NCI-H446 treated with DMSO at 0.1 percent for 48 hours (cell line): ENCODE data around the gene COG6.

Experiments used
- DNase-seq: peaks from one replicate; lab custom pipeline; 2025; lab: John Stamatoyannopoulos, UW

COG6 gene

DNA sequence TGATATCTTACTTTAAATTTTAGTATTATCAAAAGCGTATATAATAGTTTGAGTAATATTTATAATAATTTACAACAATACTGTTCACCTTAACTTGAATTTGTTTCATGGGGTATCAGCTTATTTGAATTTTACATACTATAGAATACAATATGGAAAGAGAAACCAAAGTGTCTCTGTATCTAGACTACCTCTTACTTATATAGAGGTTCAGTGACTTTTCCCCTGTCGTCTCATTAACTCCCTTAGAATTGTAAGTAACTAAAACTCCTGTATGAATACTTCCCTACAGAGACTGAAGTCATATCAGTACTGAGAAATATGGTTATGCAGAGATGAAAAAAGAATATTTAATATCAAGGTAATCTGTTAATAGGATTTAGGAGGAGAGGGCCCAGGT is 26.8 kb downstream of the COG6 start:
- no peak for DNase-seq

DNA sequence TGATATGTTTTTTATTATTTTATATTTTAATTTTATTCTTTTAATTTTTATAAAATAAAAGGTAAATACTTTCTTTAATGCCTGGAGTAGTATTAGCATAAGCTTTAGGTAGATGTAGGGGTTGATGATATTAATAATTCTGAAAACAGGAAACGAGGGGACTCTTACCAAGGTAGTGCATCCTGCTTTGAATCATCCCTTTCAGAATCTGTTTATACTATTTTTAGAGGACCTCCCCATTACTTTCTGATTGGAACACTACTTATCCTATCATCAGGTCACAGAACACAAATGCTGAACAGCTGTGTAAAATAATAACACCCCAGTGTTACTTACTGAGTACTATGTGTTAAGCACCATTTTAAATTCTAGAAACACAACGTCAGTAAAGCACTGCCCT is 27.3 kb downstream of the COG6 start:
- no peak for DNase-seq

DNA sequence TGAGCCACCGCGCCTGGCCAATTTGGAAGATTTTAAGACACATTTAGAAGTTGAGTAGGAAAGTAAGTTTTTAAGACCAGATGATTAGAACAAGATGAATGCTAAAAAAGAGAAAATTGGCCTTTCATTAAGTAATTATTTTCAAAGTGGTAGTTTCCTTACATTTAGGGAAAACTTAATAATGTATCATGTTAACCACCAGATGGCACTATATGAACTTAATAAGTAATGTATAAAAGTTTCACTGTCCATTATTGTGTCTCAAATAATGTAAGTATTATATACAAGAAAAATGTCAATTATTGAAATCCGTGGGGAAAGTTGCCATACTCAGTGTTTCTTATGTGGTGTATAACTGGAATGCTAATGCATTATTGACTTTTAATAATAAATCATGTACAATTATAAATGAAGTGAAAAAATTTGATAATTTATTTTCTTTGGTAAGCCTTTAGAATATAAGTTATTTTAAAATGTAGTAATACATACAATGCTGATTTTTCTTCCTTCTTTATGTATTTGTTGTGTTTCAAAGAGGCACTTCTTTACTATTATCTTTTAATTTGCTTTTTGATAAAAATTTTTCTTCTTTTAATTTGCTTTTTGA is 29.2 kb downstream of the COG6 start:
- peak; percentile 62 for DNase-seq

GRCh38 chr13:39685652-39686051 is 30.2 kb downstream of the COG6 start:
- no peak for DNase-seq

DNA sequence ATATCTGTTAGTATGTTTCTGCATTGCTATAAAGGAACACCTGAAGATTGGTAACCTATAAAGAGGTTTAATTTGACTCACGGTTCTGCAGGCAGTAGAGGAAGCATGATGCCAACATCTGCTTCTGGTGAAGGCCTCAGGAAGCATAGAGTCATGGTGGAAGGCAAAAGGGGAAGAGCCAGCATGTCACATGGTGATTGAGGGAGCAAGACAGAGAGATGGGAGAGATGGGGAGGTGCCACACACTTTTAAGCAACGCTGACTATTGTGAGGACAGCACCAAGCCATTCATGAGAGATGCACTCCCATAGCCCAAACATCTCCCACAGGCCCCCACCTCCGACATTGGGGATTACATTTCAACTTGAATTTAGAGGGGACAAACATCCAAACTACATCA is 32.8 kb downstream of the COG6 start:
- DNase-seq: no peak

GRCh38 chr13:39688699-39689405 is 33.4 kb downstream of the COG6 start:
- DNase-seq: no peak

DNA sequence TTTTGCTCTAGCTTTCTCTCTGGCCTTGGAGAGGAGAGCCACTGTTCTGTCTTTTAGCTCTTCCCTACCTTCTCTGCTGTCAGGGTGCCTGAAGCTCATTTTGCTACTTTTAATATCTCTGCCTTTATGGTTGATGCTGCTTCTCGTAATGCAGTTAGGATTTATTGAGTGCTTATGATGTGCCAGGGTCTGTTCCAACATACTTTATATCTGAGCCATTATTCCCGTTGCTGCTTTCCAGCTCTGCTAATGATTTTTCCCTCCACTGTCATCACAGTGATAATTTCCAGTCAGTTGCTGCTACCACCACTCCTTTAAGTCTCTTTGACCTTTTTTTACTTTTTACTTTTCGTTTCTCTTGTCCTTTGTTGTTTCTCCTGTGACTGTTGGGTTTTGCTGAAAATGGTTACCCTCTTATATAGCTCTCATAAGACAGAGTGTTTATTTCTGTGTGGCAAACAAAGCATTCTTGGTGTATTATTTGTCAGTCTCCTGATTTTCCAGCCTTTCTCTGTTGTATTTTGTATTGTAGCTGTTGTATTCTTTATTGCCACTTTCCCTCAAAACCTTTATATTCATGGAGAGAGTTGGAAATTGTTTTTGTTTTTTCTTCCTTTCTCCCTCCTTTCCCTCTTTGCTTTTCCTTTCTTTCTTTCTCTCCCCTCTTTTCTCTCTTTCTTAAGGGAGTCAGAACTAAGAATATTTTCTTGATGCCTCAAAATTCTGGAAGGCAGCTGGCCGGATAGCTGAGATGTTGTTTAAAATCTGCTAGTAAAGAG is 37.4 kb downstream of the COG6 start:
- DNase-seq: no peak

DNA sequence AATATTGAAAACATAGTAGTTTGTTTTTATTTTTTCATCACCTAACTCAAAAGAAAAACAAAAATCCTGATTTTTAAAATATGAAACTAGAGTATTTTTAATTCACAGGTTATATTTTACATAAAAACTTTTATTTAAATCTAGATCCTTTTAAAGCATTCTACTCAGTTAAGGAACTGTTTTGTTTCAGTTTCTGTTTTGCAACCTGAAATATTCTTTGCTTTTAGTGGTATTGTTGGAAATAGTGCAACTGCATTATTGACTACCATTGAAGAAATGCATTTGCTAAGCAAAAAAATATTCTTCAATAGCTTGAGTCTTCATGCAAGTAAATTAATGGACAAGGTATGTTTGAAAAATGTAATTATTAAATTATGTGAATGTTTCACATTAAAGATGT is 43.8 kb downstream of the COG6 start:
- no peak for DNase-seq

- DNase-seq: no peak
Observed at GRCh38 chr13:39712626-39713025, 57.2 kb downstream of the COG6 start.

DNA sequence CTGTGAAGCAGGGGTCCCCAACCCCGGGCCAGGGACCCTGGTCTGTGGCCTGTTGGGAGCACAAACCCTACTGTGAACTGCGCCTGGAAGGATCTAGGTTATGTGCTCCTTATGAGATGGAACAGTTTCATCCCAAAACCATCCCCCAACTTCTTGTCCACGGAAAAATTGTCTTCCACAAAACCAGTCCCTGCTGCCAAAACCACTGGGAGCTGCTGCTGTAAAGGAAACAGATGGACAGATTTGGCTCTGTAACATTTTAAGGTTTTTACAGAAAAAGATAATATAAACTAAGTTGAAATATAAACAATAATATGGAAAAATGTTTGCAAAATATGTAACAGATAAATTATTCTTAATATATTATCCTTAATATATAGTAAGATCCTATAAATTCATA is 73.7 kb downstream of the COG6 start:
- DNase-seq: peak; percentile 23

GRCh38 chr13:39734952-39735351 is 79.5 kb downstream of the COG6 start:
- DNase-seq: no peak

DNA sequence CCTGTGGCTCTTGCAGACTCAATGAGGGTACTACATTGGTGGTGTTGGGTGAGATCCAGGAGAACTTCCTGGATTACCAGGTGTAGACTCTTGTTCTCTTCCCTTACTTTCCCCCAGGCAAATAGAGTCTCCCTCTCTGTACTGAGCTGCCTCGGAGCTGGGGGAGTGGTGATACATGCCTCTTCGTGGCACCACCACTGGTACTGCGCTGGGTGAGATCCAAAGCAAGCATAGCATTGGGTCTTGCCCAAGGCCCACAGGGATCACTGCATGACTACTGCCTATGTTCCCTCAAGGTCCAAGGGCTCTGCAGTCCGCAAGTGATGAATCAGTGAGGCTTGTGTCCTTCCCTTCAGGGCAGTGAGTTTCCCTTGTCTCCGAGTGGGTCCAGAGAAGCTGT is 81.6 kb downstream of the COG6 start:
- DNase-seq: no peak

GRCh38 chr13:39740761-39741160 is 85.3 kb downstream of the COG6 start:
- no peak for DNase-seq

DNA sequence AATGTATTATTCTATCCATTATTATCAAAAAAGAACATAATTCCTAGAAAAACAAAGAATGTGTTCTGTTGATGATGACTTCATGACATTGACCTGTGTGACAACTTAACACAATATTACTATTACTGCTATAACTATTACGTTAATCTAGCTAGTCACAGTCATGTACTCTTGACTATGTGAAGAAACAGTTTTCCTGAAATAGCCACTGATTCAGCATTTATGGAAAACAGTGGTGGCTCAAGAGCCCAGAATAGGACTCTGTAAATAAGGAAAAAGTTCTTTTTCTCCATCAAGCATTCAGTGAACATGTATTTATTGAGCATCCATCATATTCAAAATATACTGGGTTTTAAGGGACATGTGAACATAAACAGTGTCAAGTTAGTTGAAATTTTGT is 93.5 kb downstream of the COG6 start:
- DNase-seq: no peak

DNA sequence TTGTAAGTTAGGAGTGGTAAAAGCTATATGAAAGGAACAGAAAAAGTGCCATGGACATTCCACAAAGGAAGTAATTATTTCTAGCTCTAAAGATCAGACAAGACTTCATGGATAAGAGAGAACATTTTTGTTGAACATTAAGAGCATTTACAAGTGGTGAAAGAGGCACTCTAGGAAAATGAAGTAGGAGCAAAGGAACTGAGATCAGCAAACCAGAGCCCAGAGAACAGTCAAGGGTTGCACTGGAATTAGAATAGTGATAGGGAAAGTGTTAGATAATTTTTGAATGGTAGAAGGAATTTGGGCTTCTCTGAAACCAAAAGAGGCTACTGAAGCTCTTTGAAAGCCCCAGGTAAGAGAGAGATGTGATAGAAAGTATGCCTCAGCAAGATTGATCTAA is 94.1 kb downstream of the COG6 start:
- no peak for DNase-seq

DNA sequence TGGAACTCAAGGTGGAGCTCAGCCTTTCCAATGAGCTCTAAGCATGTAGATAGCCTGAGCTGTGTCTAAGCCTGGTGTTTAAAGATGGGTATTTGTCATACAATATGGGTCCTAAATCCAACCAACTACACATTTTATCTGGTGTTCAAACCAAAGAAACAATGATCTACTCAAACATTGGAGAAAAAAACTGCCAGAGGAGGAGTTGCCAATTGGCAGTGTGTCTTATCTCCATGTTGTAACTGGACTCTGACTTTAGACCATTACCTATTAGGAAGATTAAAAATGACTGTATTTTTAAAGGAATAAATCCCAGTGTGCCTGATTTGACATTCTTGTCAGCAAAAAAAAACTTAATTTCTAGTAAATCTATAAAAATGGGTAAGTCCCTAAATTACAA is 96.3 kb downstream of the COG6 start:
- DNase-seq: no peak

GRCh38 chr13:39760521-39760920 is 105.1 kb downstream of the COG6 start:
- no peak for DNase-seq

GRCh38 chr13:39765801-39766463 is 110.5 kb downstream of the COG6 start:
- peak; percentile 100 for DNase-seq

DNA sequence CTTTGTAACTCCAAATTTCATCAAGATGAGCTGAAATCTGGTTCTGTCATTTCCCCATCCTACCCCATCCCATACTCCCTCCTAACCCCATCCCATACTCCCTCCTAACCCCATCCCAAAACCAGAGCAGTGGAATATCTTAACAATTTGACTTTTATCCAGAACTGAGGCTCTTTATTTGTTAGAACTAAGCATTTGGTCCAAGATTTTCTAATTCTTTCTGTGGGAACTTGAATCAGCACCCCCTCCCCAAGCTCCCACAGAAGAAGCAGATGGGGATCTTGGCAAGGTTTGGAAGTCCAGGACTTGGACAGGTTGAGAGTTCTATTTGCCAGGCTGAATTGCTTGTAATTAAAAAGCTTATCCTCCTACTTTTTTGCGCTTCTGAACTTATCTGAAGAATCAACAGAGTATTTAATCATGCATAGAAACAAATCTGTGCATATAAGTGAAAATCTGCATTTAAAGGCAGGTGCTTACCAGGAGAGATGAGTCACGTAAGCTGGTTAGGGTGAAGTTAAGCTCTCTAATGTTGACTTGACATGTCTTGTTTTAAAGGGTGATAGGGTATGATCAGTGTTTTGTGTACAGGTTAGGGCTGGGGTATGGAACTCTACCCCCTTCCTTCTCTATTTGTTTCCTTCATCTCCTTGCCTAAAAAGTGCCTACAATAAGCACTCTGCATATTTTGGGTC is 111.1 kb downstream of the COG6 start:
- peak; percentile 98 for DNase-seq

GRCh38 chr13:39767791-39768517 is 112.5 kb downstream of the COG6 start:
- no peak for DNase-seq

DNA sequence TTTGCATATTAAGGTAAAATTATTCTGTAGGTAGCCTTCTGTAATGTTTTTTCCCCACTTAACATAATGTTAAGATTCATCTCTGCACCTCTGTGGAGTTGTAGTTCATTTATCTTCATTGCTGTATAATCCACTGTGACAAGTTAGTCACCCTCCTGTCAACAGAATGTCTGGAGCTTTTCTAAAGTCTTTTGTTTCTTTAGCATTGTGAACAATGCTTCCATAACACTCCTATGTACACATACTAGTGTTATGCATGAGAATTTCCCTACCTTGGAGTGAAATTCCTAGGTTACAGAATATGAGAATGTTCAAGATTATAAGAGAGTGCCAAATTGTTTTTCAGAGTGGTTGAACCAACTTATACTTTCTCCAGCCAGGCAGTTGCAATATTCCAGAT is 113.5 kb downstream of the COG6 start:
- no peak for DNase-seq
